AG09309 (cell line): Measurements from ENCODE around the gene P2RY11.

ENCODE experiments used
- DNase-seq: peaks from one replicate; pipeline ENCODE4 v3.0.0-alpha.2; 2010; ENCODE audit warnings: low read depth
- H3K4me3 ChIP-seq: 2 replicates; pipeline ENCODE4 v1.5.1; 2011; ENCODE audit warnings: mild to moderate bottlenecking, low read depth, low read length, moderate library complexity; ENCODE audit not compliant: control insufficient read depth
- TF ChIP-seq, protein P1 (sequence below): IDR thresholded peaks from 2 replicates; pipeline ENCODE4 v1.5.1; 2011; ENCODE audit warnings: mild to moderate bottlenecking, low read depth, low read length, inconsistent platforms; ENCODE audit not compliant: insufficient read depth, control insufficient read depth; ENCODE audit errors: missing control alignments

P2RY11 gene

GRCh38 chr19:10132905-10133304 is 21.4 kb downstream of the P2RY11 start:
- DNase-seq: no peak
- H3K4me3 ChIP-seq: no peak overlapping the region
- TF ChIP-seq, protein P1, sequence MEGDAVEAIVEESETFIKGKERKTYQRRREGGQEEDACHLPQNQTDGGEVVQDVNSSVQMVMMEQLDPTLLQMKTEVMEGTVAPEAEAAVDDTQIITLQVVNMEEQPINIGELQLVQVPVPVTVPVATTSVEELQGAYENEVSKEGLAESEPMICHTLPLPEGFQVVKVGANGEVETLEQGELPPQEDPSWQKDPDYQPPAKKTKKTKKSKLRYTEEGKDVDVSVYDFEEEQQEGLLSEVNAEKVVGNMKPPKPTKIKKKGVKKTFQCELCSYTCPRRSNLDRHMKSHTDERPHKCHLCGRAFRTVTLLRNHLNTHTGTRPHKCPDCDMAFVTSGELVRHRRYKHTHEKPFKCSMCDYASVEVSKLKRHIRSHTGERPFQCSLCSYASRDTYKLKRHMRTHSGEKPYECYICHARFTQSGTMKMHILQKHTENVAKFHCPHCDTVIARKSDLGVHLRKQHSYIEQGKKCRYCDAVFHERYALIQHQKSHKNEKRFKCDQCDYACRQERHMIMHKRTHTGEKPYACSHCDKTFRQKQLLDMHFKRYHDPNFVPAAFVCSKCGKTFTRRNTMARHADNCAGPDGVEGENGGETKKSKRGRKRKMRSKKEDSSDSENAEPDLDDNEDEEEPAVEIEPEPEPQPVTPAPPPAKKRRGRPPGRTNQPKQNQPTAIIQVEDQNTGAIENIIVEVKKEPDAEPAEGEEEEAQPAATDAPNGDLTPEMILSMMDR: no peak

DNA sequence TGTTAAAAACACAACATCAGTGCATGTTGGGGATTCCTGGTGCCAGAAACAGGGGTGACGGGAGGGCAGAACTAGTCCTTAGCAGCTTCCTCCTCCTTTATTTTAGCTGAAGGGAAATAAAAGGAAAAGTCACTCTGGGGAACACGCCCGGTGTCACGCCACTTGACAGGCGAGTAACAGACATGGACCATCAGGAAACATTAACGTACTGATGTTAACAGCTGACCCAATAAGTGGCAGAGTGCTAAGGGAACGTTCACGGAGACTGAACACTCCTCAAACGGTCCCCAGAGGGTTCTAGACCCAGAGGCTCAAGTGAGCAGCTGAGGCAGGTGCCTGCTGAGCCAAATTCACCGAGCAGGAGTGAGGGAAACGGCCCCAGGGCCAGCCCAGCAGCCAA is 22.1 kb downstream of the P2RY11 start:
- no peak overlapping the region for H3K4me3 ChIP-seq
- TF ChIP-seq, protein P1: no peak
- no peak for DNase-seq

DNA sequence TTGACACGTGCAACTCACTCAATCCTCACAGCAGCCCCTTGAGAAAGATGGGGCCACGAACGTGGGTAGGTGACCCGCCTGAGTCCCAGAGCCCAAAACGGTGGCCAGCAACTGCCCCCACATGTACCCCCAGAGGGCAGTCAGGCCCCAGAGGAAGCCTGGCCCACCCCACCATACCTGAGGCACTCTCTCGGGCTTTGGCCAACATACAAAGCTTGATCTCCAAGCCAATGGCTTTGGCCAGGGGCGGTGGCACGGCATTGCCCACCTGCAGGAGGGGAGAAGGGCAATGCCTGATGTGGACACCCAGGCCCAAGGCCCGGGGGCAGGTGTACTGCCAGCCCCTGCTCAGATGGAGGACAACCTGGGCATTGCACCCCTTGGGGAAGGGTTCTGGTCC is 22.5 kb downstream of the P2RY11 start:
- TF ChIP-seq, protein P1: no peak
- H3K4me3 ChIP-seq: no peak overlapping the region
- DNase-seq: no peak

DNA sequence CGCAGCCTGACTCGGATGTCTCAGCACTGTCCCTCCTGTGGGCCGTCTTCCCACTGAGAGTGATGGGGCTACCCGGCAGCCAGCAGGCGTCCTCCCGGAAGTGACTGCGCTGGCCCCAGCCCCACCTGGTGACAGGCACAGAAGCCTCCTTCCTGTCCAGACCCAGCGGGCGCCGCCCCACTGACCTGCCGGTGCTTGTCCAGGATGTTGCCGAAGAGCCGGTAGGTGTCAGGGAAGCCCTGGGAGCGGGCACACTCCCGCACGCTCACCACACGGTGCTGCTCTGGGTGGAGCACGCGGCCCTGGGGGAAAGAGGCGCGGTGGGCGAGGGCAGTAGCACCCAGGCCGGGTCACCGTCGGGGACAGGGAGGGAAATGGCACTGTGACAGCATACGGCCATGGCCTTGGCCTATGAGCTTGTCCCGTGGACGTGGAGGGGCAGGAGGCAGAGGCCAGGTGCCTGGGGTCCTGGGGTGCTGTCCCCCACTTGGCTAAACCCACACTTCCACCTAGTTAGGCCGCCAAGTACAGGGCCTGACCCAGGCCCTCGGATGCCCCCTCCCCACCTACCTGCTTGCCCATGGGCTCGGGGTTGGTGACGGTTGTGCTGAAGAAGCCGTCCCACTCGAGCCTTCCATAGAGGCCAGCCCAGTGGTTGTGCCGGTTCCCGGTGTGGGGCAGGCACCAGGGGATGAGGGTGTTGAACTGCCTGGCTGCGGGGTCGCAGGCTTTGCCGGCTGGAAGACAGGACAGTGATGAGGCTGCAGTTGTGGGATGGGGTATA is 24.2 kb downstream of the P2RY11 start:
- no peak for DNase-seq

GRCh38 chr19:10136936-10137335 is 25.4 kb downstream of the P2RY11 start:
- TF ChIP-seq, protein P1: no peak
- no peak overlapping the region for H3K4me3 ChIP-seq
- DNase-seq: no peak

More for the DNA sequence above, 24.2 kb downstream of the P2RY11 start:
- H3K4me3 ChIP-seq: no peak overlapping the region
- TF ChIP-seq, protein P1: no peak

GRCh38 chr19:10137751-10138682 is 26.5 kb downstream of the P2RY11 start:
- no peak for DNase-seq
- TF ChIP-seq, protein P1: no peak
- H3K4me3 ChIP-seq: no peak overlapping the region
